HG02970 (cell line): ENCODE measurements around the gene PRPF19.

Experiments used
- ATAC-seq: cut with Tn5 transposase; IDR thresholded peaks from one replicate; pipeline ENCODE4 v1.9.1; 2021; ENCODE audit warnings: mild to moderate bottlenecking, moderate library complexity, moderate number of reproducible peaks; ENCODE audit not compliant: unreplicated experiment, low FRiP score

PRPF19 gene

GRCh38 chr11:60924110-60924905 is 17.9 kb upstream of the PRPF19 start, which contains the start of gene TMEM132A:
TSS of gene TMEM132A (plus strand) at chr11:60924460. CDS start at chr11:60924634, 174 bp downstream.
- ATAC-seq = no peak

GRCh38 chr11:60923800-60924109 is 17.4 kb upstream of the PRPF19 start:
- ATAC-seq = no peak

GRCh38 chr11:60923326-60923725 is 16.9 kb upstream of the PRPF19 start:
- no peak for ATAC-seq

GRCh38 chr11:60922906-60923305 is 16.5 kb upstream of the PRPF19 start:
- no peak for ATAC-seq

GRCh38 chr11:60921777-60922335 is 15.5 kb upstream of the PRPF19 start:
- no peak for ATAC-seq

GRCh38 chr11:60921259-60921658 is 14.9 kb upstream of the PRPF19 start:
- ATAC-seq = no peak

GRCh38 chr11:60919956-60920355 is 13.6 kb upstream of the PRPF19 start:
- ATAC-seq = no peak

GRCh38 chr11:60919320-60919719 is 12.9 kb upstream of the PRPF19 start:
- ATAC-seq = no peak

GRCh38 chr11:60918939-60919265 is 12.5 kb upstream of the PRPF19 start:
- ATAC-seq = no peak

GRCh38 chr11:60918251-60918938 is 12.0 kb upstream of the PRPF19 start:
- no peak for ATAC-seq

GRCh38 chr11:60917267-60917666 is 10.9 kb upstream of the PRPF19 start:
- ATAC-seq = no peak

- ATAC-seq = no peak
Measured at GRCh38 chr11:60916669-60917206, 10.4 kb upstream of the PRPF19 start.

- peak; percentile 43 for ATAC-seq
Measured at GRCh38 chr11:60915248-60915914, 9.0 kb upstream of the PRPF19 start.

- no peak for ATAC-seq
Measured at GRCh38 chr11:60914633-60915247, 8.4 kb upstream of the PRPF19 start.

GRCh38 chr11:60913793-60914632 is 7.6 kb upstream of the PRPF19 start, which contains the start of gene TMEM109:
TSS of gene TMEM109 (plus strand) at chr11:60914158. CDS start at chr11:60919694, 5,536 bp downstream.
- ATAC-seq = peak; percentile 38

GRCh38 chr11:60912851-60913528 is 6.6 kb upstream of the PRPF19 start:
- ATAC-seq = no peak

- ATAC-seq = no peak
Measured at GRCh38 chr11:60912223-60912850, 6.0 kb upstream of the PRPF19 start.

- ATAC-seq = no peak
Measured at GRCh38 chr11:60910711-60911380, 4.5 kb upstream of the PRPF19 start.
